Right ventricle myocardium superior (tissue), 1 donor: ENCODE data around the gene BACH2. TPM values are rescaled to one million over a fixed set of nuclear protein-coding genes. Genes with fewer than 3 reads are reported as not detected.
"Not testable (repeated sequence)": the region's sequence is repeated elsewhere in the genome, so short reads cannot be mapped to it uniquely, and the experiment has no call there.

Experiments used
- ATAC-seq: fragments of 200-7000 bp; cut with Tn5 transposase; one replicate; pipeline ENCODE4 v1.9.1; 2020; ENCODE audit warnings: mild to moderate bottlenecking; ENCODE audit not compliant: poor library complexity
- DNase-seq: peaks from one replicate; pipeline ENCODE4 v3.0.0-alpha.2; 2020
- intact Hi-C: fragments of 100-400 bp; cut with DNase I; formaldehyde crosslinking; loops from one replicate; pipeline ENCODE4 v1.11.2; 2022
- total RNA-seq: library from RNA; stranded (reverse); fragmentation: NEBNext Ultra II Directional; extraction: Animal tissue kit (Norgen Biotek cat#: 25700); gene quantifications from one replicate; pipeline ENCODE4 v1.2.1, GENCODE V29; 2021
- donor health status: DM: no; HTN: yes; CAD: no; lungs with severe emphysema.

Gene BACH2
- total RNA-seq, 1 donor from 2014 or later: 1.9 TPM

- ATAC-seq: no peak
- intact Hi-C loops: no loop called here
- DNase-seq: no peak
Measured at GRCh38 chr6:90226257-90226656, 70.4 kb downstream of the BACH2 start.

- intact Hi-C loops: no loop called here
- DNase-seq (no peak), ATAC-seq (no peak)
Measured at GRCh38 chr6:90224196-90224595, 72.4 kb downstream of the BACH2 start.

DNA sequence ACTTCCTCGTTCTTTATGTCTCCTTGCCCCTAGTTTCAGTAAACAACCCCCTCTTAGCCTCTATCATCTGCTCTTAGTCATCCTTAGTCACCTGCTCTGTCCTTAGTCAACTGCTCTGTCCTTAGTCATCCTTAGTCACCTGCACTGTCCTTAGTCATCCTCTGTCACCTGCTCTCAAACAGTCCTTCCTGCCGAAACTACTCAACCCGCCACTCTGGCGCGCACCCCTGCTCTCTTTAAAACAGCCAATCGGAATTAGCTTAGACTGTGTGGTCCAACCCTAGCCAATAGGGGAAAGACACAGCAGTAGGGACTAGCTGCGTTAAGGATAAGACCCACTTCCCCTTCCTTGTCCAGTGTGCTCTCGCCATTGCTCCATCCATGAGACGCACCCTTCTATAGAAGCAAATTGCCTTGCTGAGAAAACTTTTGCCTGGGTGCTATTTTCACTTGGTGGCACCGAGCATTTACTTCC, 73.9 kb downstream of the BACH2 start:
- DNase-seq: no peak
- intact Hi-C loops: no loop called here

DNA sequence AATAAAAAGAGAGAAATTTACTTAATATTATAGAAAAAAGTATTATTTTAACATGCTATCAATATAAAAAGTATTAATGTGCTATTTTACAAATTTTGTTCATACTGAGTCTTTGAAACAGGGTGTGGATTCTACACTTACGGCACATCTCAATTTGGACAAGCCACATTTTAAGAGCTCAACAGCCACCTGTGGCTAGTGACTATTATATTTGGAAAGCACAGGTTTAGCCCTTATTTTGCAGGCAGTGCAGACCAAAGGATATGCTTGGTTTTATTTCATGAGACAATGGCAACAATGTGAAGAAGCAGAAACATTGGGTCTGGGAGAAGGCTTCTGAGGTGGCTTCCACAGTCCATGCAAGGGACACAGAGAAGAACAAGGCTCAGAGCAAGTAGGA, 74.6 kb downstream of the BACH2 start:
- ATAC-seq: no peak

More for the DNA sequence above, 73.9 kb downstream of the BACH2 start:
- ATAC-seq: no peak

GRCh38 chr6:90221403-90221802, 75.2 kb downstream of the BACH2 start:
- DNase-seq (no peak), ATAC-seq (no peak)
- intact Hi-C loops: no loop called here

More for the DNA sequence above, 74.6 kb downstream of the BACH2 start:
- intact Hi-C loops: no loop called here
- no peak for DNase-seq

DNA sequence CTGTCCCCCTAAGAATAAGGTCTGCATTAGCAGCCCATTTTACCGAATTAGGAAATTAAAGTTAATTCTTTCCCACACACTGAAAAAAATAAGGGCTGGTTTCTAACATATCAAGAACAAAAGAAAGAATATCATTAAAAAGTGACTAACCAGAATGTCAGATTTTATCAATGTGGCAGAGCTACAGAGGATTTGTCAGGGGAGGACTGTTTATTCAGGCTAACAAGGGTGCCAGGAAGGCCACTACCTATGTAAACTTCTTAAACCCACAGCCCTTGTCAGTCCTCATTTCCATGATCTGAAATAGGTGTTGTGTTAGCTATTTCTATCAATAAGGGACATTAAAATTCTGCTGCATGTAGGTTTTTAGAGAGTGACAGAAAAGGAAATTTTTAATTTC, 76.4 kb downstream of the BACH2 start:
- intact Hi-C loops: no loop called here
- no peak for ATAC-seq
- DNase-seq: no peak

- DNase-seq (no peak), ATAC-seq (peak; percentile 81)
- intact Hi-C loops: no loop called here
Measured at GRCh38 chr6:90219209-90219985, 77.2 kb downstream of the BACH2 start.

GRCh38 chr6:90218959-90219208, 77.8 kb downstream of the BACH2 start:
- DNase-seq (no peak), ATAC-seq (no peak)
- intact Hi-C loops: no loop called here

GRCh38 chr6:90217506-90218127, 79.0 kb downstream of the BACH2 start:
- no peak for ATAC-seq
- DNase-seq: no peak
- intact Hi-C loops: no loop called here

GRCh38 chr6:90216072-90216977, 80.3 kb downstream of the BACH2 start:
- ATAC-seq (no peak), DNase-seq (no peak)
- intact Hi-C loops: no loop called here

DNA sequence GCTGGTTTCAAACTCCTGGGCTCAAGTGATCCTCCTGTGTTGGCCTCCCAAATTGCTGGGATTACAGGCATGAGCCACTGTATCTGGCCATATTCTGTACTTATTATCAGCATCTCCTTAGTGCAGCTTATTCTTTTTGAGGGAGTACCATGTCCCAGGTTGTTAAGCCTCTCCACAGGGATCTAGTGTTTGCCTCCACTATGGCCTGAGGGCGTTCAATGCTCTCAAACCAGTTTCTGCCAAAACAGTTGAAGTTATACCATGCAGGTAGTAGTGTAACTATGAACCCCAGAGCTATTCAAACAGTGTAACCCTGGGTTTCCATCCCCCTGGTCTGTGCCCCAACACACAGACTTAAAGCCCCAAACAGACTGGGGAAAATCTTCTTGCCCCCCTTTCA, 81.7 kb downstream of the BACH2 start:
- DNase-seq (no peak), ATAC-seq (no peak)
- intact Hi-C loops: no loop called here

DNA sequence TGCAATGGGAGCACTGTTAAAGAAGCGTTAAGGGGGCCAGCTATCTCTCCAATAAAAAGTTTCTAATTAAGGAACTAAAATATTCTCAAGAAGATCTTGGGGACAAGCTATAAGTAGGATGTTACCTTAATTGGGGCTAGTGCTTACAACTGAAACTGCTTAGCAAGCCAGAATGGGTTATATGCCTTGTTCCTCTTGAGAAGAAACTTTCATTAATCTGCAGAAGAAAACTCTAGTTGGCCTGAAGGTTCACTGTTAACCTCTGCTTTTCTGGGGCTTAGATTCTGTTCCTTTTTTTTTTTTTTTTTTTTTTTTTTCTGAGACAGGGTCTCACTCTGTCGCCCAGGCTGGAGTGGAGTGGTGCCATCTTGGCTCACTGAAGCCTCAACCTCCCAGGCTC, 82.2 kb downstream of the BACH2 start:
- ATAC-seq (no peak), DNase-seq (no peak)
- intact Hi-C loops: no loop called here

- DNase-seq: no peak
- intact Hi-C loops: no loop called here
- ATAC-seq: no peak
Measured at GRCh38 chr6:90212274-90212673, 84.4 kb downstream of the BACH2 start.

GRCh38 chr6:90209527-90209926, 87.1 kb downstream of the BACH2 start:
- DNase-seq (no peak), ATAC-seq (no peak)
- intact Hi-C loops: no loop called here

DNA sequence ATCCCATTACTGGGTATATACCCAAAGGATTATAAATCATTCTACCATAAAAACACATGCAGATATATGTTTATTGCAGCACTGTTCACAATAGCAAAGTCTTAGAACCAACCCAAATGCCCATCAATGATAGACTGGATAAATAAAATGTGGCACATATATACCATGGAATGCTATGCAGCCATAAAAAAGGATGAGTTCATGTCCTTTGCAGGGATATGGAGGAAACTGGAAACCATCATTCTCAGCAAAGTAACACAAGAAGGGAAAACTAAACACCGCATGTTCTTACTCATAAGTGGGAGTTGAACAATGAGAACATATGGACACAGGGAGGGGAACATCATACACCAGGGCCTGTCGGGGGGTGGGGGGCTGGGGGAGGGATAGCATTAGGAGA, 88.0 kb downstream of the BACH2 start:
- DNase-seq, ATAC-seq, intact Hi-C loops: not testable (repeated sequence)

DNA sequence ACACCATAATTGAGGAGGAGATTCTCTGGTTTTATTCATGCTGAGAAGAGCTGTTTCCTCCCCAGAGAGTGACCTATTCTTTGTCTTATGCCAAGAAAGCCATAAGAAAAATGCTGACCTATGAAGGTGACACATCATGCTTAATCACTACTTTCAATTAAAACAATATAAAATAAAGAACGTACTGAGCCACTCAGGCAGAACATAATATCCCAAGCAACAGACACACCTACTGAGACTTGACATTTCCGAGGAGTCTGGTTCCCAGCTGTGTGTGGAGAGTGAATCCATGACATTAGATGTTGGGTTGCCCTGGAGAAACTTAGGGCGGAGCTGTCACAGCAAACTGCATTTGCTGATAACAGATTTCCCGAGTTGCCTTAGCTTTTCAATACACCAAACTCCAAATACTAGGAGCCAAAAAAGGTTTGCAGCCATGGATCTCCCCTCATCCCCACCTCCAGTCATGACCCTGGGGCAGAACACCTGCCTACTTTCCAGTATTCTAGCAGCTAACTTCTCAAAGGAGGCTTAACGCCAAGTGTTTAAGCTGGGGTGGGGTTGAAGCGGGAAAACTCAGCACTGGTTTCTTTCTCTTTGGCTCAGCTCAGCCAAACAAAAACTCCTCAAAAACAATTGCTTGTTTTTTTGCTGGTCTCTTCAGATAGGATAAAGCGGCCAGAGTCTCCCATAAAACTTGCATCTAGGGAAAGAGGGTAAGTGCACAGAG, 92.2 kb downstream of the BACH2 start:
- no peak for DNase-seq
- ATAC-seq: peak; percentile 58
- intact Hi-C loops: no loop called here

GRCh38 chr6:90203672-90204071, 93.0 kb downstream of the BACH2 start:
- intact Hi-C loops: no loop called here
- no peak for ATAC-seq
- no peak for DNase-seq

DNA sequence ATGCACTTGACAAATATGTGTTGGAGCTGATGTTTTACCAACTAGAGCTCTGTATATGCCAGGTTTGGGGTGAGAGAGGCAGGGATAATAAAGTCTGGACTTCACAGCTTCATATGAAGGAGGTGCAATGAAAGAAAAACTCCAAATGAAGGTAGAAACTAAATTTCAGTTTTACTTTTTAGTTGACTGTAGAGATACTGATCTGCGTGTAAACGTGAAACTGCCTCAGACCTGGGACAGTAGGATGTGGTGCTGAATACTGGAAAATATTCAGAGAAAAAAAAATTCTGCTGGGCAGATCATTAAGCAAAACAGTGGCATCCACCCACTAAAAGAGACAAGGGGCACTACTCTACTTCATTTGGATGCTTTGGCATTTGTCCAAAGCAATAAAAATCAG, 94.5 kb downstream of the BACH2 start:
- ATAC-seq: no peak

GRCh38 chr6:90199900-90200299, 96.7 kb downstream of the BACH2 start:
- DNase-seq: no peak
- intact Hi-C loops: no loop called here
- ATAC-seq: no peak

More for the DNA sequence above, 94.5 kb downstream of the BACH2 start:
- no peak for DNase-seq
- intact Hi-C loops: no loop called here
